ENCODE results near the gene SMDT1. TPM values are rescaled to one million over a fixed set of nuclear protein-coding genes. Genes with fewer than 3 reads are reported as not detected.

The SMDT1 gene
- polyA plus RNA-seq, 3 donors, result 41.8 to 182 (median 180) TPM

GRCh38 chr22:42039271-42039670 lies 40.2 kb upstream of the SMDT1 start:
- H3K4me1 ChIP-seq (ENCODE audit: control insufficient read depth in 1 of 2, insufficient read depth in 2 of 2, low read length in 2 of 2), result no peaks in the 10 kb centered on the region
- Mint-ChIP-seq H3K9me3 (peaks cover 15 to 50% (median 38%) of the 10 kb centered on the region in 7 donors), H3K36me3 (peaks cover 10 to 17% of the 10 kb centered on the region in 2 donors), H3K27me3 (ENCODE audit: low read depth in 3 of 3) (peaks cover 0 to 3% (median 2%) of the 10 kb centered on the region in 3 donors), H3K27ac (no peak overlapping the region), H3K4me3 (no peak overlapping the region), H3K4me1 (peaks cover 6% of the 10 kb centered on the region)
- intact Hi-C loops (cut with micrococcal nuclease), result no loop called here
- H3K27ac ChIP-seq (ENCODE audit: low read depth in 1 of 2, low read length in 2 of 2), result no peak overlapping the region
- H3K79me2 ChIP-seq (ENCODE audit: insufficient read depth, low read length), result no peaks in the 10 kb centered on the region
- H3K27me3 ChIP-seq (ENCODE audit: control insufficient read depth in 2 of 2, insufficient read depth in 2 of 2, low read length in 2 of 2), result no peaks in the 10 kb centered on the region
- H3K9ac ChIP-seq (ENCODE audit: insufficient read depth, low read length, poor library complexity, severe bottlenecking), result no peak overlapping the region
- no peak for TF ChIP-seq CTCF (IDR thresholded peaks at IDR 0.05)
- peaks cover 0 to 13% of the 10 kb centered on the region in 2 donors for H3K36me3 ChIP-seq (replicated peaks in 1 of 2; ENCODE audit: control insufficient read depth in 1 of 2, insufficient read depth in 2 of 2, low read length in 2 of 2)
- DNase-seq, result no peak
- H3K4me2 ChIP-seq (replicated peaks; ENCODE audit: extremely low read depth, low read length, poor library complexity, severe bottlenecking), result no peak overlapping the region
- no peaks in the 10 kb centered on the region for H4K20me1 ChIP-seq (ENCODE audit: insufficient read depth, low read length)
- 100% methylated on average over 3 of the region's 5 CpGs for WGBS (ENCODE audit: insufficient coverage)
- H3K9me3 ChIP-seq (replicated peaks in 1 of 2; ENCODE audit: control insufficient read depth in 1 of 2, insufficient read depth in 1 of 2, low read length in 2 of 2), result peaks cover 25 to 30% of the 10 kb centered on the region in 2 donors
- H2AFZ ChIP-seq (ENCODE audit: insufficient read depth, low read depth, low read length, poor library complexity, severe bottlenecking), result no peak overlapping the region
- no peak overlapping the region for H3K4me3 ChIP-seq (replicated peaks in 1 of 3; ENCODE audit: low read depth in 2 of 3, low read length in 3 of 3)

GRCh38 chr22:42041784-42042183 lies 37.7 kb upstream of the SMDT1 start:
- H3K27me3 Mint-ChIP-seq (ENCODE audit: low read depth in 3 of 3), result peaks cover 0 to 3% (median 2%) of the 10 kb centered on the region in 3 donors

More at GRCh38 chr22:42041784-42042183, 37.7 kb upstream of the SMDT1 start:
- Histone ChIP-seq H2AFZ (ENCODE audit: insufficient read depth, low read depth, low read length, poor library complexity, severe bottlenecking) (no peak overlapping the region), H4K20me1 (ENCODE audit: insufficient read depth, low read length) (no peaks in the 10 kb centered on the region), H3K36me3 (replicated peaks in 1 of 2; ENCODE audit: control insufficient read depth in 1 of 2, insufficient read depth in 2 of 2, low read length in 2 of 2) (peaks cover 0 to 13% of the 10 kb centered on the region in 2 donors), H3K4me2 (replicated peaks; ENCODE audit: extremely low read depth, low read length, poor library complexity, severe bottlenecking) (no peak overlapping the region), H3K79me2 (ENCODE audit: insufficient read depth, low read length) (no peaks in the 10 kb centered on the region), H3K4me1 (ENCODE audit: control insufficient read depth in 1 of 2, insufficient read depth in 2 of 2, low read length in 2 of 2) (no peaks in the 10 kb centered on the region), H3K9me3 (replicated peaks in 1 of 2; ENCODE audit: control insufficient read depth in 1 of 2, insufficient read depth in 1 of 2, low read length in 2 of 2) (peaks cover 20 to 23% of the 10 kb centered on the region in 2 donors), H3K27ac (ENCODE audit: low read depth in 1 of 2, low read length in 2 of 2) (no peak overlapping the region), H3K4me3 (replicated peaks in 1 of 3; ENCODE audit: low read depth in 2 of 3, low read length in 3 of 3) (no peak overlapping the region), H3K27me3 (ENCODE audit: control insufficient read depth in 2 of 2, insufficient read depth in 2 of 2, low read length in 2 of 2) (no peaks in the 10 kb centered on the region), H3K9ac (ENCODE audit: insufficient read depth, low read length, poor library complexity, severe bottlenecking) (no peak overlapping the region)
- no peak for DNase-seq
- TF ChIP-seq CTCF (IDR thresholded peaks at IDR 0.05), result no peak
- H3K27ac Mint-ChIP-seq, result no peak overlapping the region
- peaks cover 15 to 39% (median 27%) of the 10 kb centered on the region in 7 donors for H3K9me3 Mint-ChIP-seq
- H3K4me3 Mint-ChIP-seq, result no peak overlapping the region
- peaks cover 10 to 37% of the 10 kb centered on the region in 2 donors for H3K36me3 Mint-ChIP-seq
- H3K4me1 Mint-ChIP-seq, result peaks cover 6% of the 10 kb centered on the region
- intact Hi-C loops (cut with micrococcal nuclease), result no loop called here
